ENCODE results near the gene AADAT. TPM values are rescaled to one million over a fixed set of nuclear protein-coding genes. Genes with fewer than 3 reads are reported as not detected.
A peak's percentile ranks its signal among the peaks of the same experiment; 100 is the strongest.

The AADAT gene
- total RNA-seq, 1 experiment from 2014 or later, result 5.4 TPM

DNA sequence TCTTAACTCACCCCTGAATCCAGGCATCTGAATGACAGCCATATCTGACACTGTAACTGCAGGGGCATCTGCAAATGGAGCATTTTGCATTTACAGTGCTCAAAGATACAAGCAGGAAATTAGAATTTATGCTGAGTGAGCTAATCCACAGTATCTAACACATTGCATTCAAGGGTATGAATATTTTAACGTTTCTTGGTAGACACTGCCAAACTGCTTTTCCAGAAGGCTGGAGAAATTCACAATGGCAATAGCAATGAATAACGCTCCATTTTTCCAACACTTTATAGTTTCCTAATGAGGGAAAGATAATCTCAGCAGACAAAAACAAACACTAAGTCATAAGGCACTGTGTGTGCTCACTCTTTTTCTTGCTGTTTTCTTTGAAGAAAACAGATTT is 30.9 kb downstream of the AADAT start:
- Histone ChIP-seq H3K27ac (ENCODE audit: low read depth, low read length, poor library complexity, severe bottlenecking) (no peak overlapping the region), H3K4me3 (ENCODE audit: low read depth, low read length, poor library complexity, severe bottlenecking) (no peak overlapping the region), H3K4me1 (ENCODE audit: insufficient read depth, low read length, poor library complexity, severe bottlenecking) (no peaks in the 10 kb centered on the region), H3K9me3 (ENCODE audit: low read depth, low read length, poor library complexity, severe bottlenecking) (no peaks in the 10 kb centered on the region), H3K27me3 (replicated peaks; ENCODE audit: insufficient read depth, low read depth, low read length, poor library complexity) (no peaks in the 10 kb centered on the region), H3K36me3 (ENCODE audit: insufficient read depth, low read length, poor library complexity, severe bottlenecking) (no peaks in the 10 kb centered on the region)
- CTCF ChIA-PET, result no interaction called here
- intact Hi-C loops (cut with micrococcal nuclease; ENCODE audit: unreplicated experiment), result no loop called here
- BruUV-seq (replicated peaks), result no TSS peak
- TF ChIP-seq, protein P1, sequence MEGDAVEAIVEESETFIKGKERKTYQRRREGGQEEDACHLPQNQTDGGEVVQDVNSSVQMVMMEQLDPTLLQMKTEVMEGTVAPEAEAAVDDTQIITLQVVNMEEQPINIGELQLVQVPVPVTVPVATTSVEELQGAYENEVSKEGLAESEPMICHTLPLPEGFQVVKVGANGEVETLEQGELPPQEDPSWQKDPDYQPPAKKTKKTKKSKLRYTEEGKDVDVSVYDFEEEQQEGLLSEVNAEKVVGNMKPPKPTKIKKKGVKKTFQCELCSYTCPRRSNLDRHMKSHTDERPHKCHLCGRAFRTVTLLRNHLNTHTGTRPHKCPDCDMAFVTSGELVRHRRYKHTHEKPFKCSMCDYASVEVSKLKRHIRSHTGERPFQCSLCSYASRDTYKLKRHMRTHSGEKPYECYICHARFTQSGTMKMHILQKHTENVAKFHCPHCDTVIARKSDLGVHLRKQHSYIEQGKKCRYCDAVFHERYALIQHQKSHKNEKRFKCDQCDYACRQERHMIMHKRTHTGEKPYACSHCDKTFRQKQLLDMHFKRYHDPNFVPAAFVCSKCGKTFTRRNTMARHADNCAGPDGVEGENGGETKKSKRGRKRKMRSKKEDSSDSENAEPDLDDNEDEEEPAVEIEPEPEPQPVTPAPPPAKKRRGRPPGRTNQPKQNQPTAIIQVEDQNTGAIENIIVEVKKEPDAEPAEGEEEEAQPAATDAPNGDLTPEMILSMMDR (conservative IDR thresholded peaks at IDR 0.05; ENCODE audit: low read depth, low read length), result no peak
- no peak for TF ChIP-seq EZH2 (IDR thresholded peaks at IDR 0.05; ENCODE audit: borderline replicate concordance, low read depth, low read length, poor library complexity, severe bottlenecking)
- DNase-seq (ENCODE audit: low spot score), result peak; percentile 13
- POLR2A ChIA-PET (ENCODE audit: low non-redundant PET), result no interaction called here

DNA sequence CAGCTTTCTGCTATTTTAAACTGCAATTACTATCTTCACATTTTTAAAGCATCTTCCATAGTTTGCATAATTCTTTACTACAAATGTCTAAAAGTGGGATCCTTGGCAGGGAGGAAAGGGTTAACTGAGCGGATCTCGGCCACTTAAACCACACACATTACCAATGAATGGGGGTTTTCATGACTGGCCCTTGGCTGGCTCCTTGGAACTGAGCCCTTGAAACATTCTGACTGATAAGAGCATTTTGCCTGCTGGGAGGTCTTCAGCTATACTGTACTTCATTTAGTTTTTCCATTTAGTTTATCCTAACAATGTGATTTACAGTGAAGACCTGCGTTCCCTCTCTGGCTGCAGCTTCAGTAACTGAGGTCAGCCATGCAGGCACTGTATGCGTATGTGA is 31.9 kb downstream of the AADAT start:
- intact Hi-C loops (cut with micrococcal nuclease; ENCODE audit: unreplicated experiment), result no loop called here
- Histone ChIP-seq H3K4me3 (ENCODE audit: low read depth, low read length, poor library complexity, severe bottlenecking) (no peak overlapping the region), H3K27me3 (replicated peaks; ENCODE audit: insufficient read depth, low read depth, low read length, poor library complexity) (no peaks in the 10 kb centered on the region), H3K36me3 (ENCODE audit: insufficient read depth, low read length, poor library complexity, severe bottlenecking) (no peaks in the 10 kb centered on the region), H3K4me1 (ENCODE audit: insufficient read depth, low read length, poor library complexity, severe bottlenecking) (no peaks in the 10 kb centered on the region), H3K9me3 (ENCODE audit: low read depth, low read length, poor library complexity, severe bottlenecking) (no peaks in the 10 kb centered on the region), H3K27ac (ENCODE audit: low read depth, low read length, poor library complexity, severe bottlenecking) (no peak overlapping the region)
- no peak for DNase-seq (ENCODE audit: low spot score)
- POLR2A ChIA-PET (ENCODE audit: low non-redundant PET), result no interaction called here
- CTCF ChIA-PET, result no interaction called here
- no TSS peak for BruUV-seq (replicated peaks)
- TF ChIP-seq, protein P1 (conservative IDR thresholded peaks at IDR 0.05; ENCODE audit: low read depth, low read length), result no peak
- TF ChIP-seq EZH2 (IDR thresholded peaks at IDR 0.05; ENCODE audit: borderline replicate concordance, low read depth, low read length, poor library complexity, severe bottlenecking), result no peak

DNA sequence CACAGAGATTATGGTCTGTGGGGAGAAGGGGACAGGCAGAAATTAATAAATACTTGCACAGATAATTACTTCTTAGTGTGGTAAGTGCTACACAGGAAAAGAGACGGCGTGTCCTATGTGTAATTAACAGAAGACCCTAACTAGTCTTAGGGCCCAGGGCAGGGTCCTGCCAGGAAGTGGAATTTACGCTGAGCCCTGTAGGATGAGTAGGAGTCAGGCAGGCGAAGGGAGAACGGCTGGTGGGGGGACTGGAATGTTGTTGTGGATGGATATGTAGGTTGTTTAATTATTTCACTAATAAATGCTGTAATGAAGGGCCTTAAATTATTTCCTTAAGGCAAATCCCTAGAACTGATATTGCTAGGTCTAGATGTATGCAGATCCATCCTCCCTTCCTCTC is 36.8 kb downstream of the AADAT start:
- Histone ChIP-seq H3K4me1 (ENCODE audit: insufficient read depth, low read length, poor library complexity, severe bottlenecking) (peaks cover 1% of the 10 kb centered on the region), H3K9me3 (ENCODE audit: low read depth, low read length, poor library complexity, severe bottlenecking) (no peaks in the 10 kb centered on the region), H3K4me3 (ENCODE audit: low read depth, low read length, poor library complexity, severe bottlenecking) (no peak overlapping the region), H3K27ac (ENCODE audit: low read depth, low read length, poor library complexity, severe bottlenecking) (no peak overlapping the region), H3K36me3 (ENCODE audit: insufficient read depth, low read length, poor library complexity, severe bottlenecking) (no peaks in the 10 kb centered on the region), H3K27me3 (replicated peaks; ENCODE audit: insufficient read depth, low read depth, low read length, poor library complexity) (no peaks in the 10 kb centered on the region)
- ChIA-PET POLR2A (ENCODE audit: low non-redundant PET) (no interaction called here), CTCF (no interaction called here)
- TF ChIP-seq, protein P1 (conservative IDR thresholded peaks at IDR 0.05; ENCODE audit: low read depth, low read length), result no peak
- no peak for TF ChIP-seq EZH2 (IDR thresholded peaks at IDR 0.05; ENCODE audit: borderline replicate concordance, low read depth, low read length, poor library complexity, severe bottlenecking)
- DNase-seq (ENCODE audit: low spot score), result no peak
- BruUV-seq (replicated peaks), result no TSS peak
- intact Hi-C loops (cut with micrococcal nuclease; ENCODE audit: unreplicated experiment), result loop anchor here (5.0 kb wide), 1 partner anchor 441 kb away; the partner anchor contains the start of gene NEK1

Data from A673 (cell line).